ENCODE measurements around the gene COX10.

The COX10 gene

DNA sequence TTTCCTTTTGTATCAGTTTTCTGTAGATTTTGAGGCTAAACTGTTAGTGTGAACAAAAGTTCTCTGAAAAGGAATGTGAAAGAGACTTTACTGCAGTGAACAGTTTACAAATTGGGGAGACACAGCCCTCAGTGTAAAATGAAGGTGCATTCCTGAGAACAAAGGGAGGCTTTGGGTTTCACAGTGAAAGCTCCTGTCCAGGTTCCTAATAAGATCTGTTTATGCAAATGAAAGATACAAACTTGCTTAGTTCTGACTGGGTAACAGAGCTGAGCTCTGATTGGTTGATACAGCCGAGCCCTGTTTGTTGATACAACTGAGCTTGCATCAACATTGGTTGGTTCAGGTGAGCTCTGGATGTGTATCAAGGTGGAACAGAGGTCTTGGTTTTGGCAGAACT lies 175.7 kb downstream of the COX10 start:
- no peak for DNase-seq (ENCODE audit: extremely low read depth in 1 of 2, low read depth in 1 of 2)

GRCh38 chr17:14245629-14246028 lies 176.3 kb downstream of the COX10 start:
- DNase-seq (ENCODE audit: extremely low read depth in 1 of 2, low read depth in 1 of 2) = no peak

All from activated CD8-positive, alpha-beta memory T cell treated with anti-CD3 and anti-CD28 coated beads for 1 hour (primary cell).